ENCODE data around the gene MPO. TPM values are rescaled to one million over a fixed set of nuclear protein-coding genes. Genes with fewer than 3 reads are reported as not detected.
A peak's percentile ranks its signal among the peaks of the same experiment; 100 is the strongest.

The MPO gene
- total RNA-seq, 1 donor from 2014 or later: 0.43 TPM

- DNase-seq (ENCODE audit: low spot score) (no peak), ATAC-seq (no peak)
These were observed 26.9 kb upstream of the MPO start for GRCh38 chr17:58307468-58308172.

DNA sequence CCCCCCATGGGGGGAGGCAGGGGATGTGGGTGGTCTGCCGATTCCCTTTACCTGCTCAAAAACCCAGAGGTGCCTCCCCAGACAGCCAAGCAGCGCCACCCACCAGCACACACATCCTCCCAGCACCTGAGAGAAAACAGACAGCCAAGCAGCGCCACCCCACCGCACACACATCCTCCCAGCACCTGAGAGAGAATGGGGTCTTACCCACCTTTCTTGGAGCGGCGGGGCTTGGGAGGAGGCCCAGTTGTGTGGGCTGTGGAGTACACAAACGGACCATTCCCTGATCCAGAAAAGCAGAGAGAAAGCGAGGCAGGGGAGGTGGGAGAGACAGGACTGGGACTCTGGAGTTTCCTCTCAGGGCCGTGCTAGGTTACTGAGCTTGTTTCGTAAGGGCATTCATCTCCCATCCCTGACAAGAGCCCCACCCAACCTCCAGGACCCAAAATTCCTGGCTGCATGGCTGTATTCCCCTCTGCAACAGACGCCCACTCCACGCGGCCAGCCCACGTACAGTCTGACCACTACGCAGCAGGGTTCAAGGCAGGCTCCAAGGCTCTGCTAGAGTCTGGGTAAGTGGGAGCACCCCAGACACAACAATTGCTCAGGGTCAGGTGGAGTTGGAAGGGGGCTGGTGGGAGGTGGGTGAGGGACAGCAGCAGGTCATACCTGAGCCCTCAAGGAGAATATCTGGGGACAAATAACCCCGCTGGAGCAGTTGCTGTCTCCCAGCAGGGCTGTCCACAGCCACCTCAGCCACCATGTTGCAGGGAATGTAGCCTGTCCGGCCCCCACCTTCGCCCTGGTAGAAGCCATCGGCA is 25.6 kb upstream of the MPO start:
- DNase-seq (ENCODE audit: low spot score) (no peak), ATAC-seq (no peak)

DNA sequence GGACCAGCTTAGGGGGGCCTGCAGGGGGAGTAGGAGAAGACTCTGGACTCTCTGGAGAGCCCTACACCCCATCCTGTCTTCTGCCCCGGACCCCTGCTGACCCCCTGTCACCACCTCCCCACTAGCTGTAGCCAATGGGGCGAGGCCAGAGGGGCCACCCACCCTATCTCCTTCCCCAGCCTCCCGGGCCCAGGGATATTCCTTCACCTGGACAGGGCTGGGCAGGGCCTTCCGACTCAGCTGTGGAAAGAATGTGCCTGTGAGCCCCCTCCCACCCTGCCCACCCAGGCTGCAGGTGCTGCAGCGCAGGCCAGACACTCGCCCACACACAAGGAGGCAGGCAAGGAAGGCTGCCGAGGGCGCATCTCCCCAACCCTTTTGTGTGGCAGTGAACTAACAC is 24.9 kb upstream of the MPO start:
- no peak for DNase-seq (ENCODE audit: low spot score)
- no peak for ATAC-seq

- ATAC-seq (peak; percentile 7), DNase-seq (ENCODE audit: low spot score) (no peak)
These were observed 24.2 kb upstream of the MPO start for GRCh38 chr17:58304750-58305486.

DNA sequence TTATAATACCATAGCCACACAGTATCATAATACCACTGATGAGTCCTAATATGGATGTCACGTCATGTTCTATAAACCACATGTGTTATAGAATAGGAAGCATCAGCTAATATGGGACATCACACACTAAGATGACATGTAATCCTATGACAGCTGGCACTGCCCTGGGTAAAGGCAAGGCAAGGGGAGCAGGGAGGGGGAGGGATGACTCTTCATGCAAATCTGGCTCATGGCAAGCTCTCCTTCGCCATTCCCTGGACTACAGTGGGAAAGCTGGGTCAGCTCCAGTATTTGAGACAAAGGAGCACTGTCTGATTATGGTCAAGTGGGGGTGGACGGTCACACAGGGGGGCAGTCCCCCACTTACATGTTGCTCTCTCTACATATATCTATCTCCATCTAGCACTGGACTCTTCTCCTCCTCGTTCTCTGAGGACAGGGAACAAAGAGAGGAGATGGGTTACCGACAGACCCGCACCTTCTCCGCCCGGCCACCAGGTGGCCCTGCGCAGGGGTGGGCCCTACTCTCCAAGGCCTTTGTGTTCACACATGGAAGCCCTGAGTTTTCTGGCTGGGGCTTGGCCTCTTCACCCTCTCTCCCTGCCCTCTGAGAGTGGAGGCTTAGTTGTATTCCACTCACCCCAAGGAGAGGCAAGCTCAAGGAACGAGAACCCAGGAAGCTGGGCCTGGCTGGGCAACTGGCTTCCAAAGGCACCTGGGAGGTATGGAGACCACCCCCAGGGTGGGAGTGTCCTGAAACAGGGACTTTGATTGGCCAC is 23.4 kb upstream of the MPO start:
- ATAC-seq: peak; percentile 92
- peak; percentile 51 for DNase-seq (ENCODE audit: low spot score)

DNA sequence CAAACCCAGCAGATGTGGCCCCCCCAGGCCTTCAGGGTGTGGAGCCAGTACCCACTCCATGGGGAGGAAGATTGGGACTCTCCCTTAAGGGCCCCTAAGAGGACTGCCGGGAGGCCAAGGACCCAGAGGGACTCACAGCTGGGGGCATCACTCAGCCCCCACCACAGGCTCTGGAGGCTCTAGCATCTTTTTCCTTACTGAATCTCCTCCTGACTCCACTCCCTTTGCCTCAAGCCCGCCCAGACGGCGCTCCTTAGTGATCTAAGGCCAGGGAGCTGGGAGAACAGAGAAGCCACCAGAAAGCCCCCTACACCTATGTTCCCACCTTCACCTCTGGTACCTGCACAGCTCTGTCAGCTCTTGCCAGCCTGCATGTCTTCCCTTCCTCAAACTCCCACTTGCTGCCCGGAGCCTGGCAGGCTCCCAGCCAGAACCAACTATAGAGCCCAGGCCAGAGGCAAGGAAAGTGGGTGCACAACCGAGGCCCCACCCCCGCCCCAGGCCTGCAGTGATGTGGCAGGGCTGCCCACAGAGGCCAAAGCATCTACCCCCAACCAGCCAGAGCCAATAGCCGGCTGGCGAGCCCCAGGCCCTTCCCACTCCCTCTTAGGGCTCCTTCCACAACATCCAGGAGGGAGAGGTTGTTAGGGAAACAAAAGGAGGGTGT is 22.3 kb upstream of the MPO start:
- DNase-seq (ENCODE audit: low spot score): no peak
- ATAC-seq: no peak

DNA sequence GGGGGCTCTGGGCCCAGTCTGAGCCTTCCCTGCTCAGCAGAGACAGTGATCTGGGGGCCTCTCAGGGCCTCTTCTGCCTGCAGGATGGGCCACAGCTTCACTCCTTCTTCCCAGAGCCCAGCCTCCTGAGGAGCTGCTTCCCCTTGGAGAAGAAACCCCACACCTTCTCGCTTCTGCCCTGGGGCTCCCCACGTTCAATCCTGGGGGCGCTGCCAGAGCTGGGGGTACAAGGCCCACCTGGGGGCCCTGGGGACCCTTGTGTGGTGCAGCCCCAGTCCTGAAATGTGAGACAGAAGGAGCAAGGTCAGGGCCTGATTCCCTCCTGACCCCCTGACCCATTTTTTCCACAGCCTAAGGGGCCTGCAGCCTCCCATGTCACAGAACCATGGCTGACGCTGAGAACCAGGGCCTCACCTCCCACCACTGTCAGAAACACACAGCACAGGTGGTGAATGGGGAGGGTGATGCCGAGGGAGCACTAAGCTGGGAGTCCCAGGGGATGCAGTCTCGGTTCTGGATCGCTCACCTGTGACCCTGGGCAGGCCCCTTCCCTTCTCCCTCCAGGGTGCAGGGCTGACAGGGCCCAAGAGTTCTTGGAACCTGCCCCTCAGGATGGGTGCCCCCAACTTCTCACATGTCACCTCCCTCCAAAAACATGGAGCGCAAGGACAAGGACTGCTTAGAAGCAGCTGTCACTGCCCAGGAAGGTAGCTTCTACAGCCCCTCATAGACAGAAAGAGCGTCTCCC is 21.6 kb upstream of the MPO start:
- no peak for DNase-seq (ENCODE audit: low spot score)
- no peak for ATAC-seq

DNA sequence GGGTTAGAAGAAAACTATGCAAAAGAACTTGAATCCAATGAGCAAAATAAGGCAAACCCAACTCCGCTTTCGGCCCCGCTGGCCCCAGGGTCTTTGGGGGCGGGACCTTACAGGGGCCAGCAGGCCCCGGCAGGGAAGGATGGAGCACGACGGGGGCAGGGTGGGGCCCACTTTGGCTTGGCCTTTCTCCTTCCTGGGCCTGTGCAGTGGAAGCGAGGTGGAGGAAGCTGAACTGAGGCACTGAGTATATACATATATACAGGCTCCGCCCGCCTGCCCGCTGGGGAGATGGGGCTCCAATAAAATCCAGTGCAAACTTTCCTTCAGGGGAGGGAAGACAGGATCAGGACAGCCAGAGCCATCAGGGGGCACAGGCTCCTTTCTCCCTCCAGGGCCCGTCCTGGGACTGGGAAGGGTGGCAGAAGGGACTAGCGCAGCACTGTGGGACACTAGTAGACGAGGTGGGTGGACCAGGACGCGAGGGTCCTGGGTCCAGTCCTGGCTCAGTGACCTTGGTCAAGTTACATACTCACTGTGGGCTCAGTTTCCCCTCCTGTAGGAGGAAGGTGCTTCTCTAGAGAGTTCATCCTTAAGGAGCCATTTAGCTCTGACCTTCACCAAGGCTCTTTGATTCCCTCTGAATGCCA is 20.9 kb upstream of the MPO start:
- ATAC-seq: no peak

GRCh38 chr17:58300336-58300735 is 19.6 kb upstream of the MPO start:
- DNase-seq (ENCODE audit: low spot score) (peak; percentile 14), ATAC-seq (no peak)

More for the DNA sequence above, 20.9 kb upstream of the MPO start:
- no peak for DNase-seq (ENCODE audit: low spot score)

DNA sequence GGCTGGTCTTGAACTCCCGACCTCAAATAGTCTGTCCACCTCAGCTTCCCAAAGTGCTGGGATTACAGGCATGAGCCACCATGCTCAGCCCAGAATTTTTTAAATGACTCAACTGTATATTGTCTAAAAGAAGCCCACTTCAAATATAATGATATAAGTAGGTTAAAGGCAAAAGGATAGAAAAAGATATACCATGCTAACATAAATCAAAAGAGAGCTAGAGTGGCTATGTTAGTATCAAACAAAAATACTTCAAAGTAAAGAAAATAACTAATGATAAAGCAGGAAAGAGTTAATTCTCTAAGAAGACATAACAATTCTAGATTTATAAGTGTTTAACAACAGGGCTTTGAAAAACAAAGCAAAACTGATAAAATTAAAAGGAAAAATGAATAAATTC is 13.3 kb upstream of the MPO start:
- no peak for DNase-seq (ENCODE audit: low spot score)
- ATAC-seq: no peak

DNA sequence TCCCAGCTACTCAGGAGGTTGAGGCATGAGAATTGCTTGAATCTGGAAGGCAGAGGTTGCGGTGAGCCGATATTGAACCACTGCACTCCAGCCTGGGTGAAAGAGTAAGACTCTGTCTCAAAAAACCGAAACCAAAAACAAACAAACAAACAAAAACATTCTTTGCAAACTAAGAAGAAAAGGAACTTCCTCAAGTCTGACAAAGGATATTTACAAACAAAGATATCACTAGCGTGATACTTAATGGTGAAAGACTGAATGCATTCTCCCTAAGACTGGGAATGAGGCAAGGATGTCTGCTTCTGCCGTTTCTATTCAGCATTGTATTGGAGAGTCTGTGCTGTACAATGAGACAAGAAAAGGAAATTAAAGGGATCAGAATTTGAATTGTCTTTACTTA is 10.5 kb upstream of the MPO start:
- ATAC-seq (no peak), DNase-seq (ENCODE audit: low spot score) (peak; percentile 8)

GRCh38 chr17:58289869-58290268 is 9.1 kb upstream of the MPO start:
- no peak for ATAC-seq
- no peak for DNase-seq (ENCODE audit: low spot score)

DNA sequence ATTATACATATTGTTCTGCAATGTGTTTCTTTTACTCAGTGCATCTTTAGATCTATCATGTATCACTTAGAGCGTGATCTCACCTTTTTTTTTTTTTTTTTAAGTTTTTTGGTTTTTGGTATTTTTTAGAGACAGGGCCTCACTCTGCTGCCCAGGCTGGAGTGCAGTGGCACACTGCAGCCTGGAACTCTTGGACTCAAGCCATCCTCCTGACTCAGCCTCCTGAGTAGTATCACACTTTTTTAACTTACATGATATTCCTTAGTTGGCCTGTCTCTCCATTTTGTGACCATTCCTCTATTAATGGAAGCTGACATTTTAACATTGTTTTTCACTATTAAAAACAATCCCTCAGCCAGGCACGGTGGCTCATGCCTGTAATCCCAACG is 4.7 kb upstream of the MPO start:
- no peak for DNase-seq (ENCODE audit: low spot score)
- no peak for ATAC-seq

- no peak for ATAC-seq
These were observed 4.1 kb upstream of the MPO start for GRCh38 chr17:58284613-58285421.

GRCh38 chr17:58283674-58284612 is 3.2 kb upstream of the MPO start:
- DNase-seq (ENCODE audit: low spot score) (no peak), ATAC-seq (no peak)

More at GRCh38 chr17:58284613-58285421, 4.1 kb upstream of the MPO start:
- no peak for DNase-seq (ENCODE audit: low spot score)

DNA sequence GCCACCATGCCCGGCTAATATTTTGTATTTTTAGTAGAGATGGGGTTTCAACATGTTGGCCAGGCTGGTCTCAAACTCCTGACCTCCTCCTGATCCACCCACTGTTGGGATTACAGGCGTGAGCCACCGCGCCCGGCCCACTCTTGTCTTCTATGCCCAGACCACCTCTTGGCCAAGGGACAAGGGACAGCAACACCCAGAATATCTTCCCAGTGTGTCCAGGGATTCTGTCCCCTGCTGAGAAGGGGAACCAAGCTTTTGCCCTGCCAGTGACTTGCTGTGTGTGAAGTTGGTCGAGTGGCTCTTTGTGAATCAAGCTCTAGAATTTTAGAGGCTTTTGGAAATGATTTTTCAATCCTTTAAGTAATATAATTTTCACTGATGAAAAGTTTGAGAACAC is 1.7 kb upstream of the MPO start:
- ATAC-seq (no peak), DNase-seq (ENCODE audit: low spot score) (no peak)

DNA sequence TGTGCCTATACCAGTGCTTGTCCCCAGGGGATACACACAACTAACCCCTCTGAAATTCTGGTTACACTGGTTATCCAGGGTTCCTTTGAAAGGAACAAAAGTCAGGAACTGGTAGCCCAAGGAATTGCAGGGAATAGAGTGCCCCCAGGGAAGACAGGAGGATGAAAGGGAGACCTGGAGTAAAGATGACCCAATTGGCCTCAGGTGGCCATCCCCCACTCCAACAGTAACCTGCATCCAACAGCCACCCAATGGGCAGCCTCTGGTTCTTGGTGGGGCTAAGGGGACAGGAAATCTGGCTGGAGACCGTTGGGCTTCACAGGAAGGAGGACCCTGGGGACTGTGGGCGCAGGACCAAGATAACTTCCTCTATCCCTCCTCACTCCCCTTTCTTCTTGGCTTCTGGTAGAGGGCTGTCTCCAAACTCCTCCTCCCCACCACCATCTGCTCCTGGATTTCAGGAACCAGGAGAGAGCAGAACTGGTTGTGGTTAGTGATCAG is 826 bp upstream of the MPO start:
- ATAC-seq (no peak), DNase-seq (ENCODE audit: low spot score) (no peak)

Measured in left lobe of liver (tissue), 2 donors.